Measurements from ENCODE around the gene GNB1. TPM values are rescaled to one million over a fixed set of nuclear protein-coding genes. Genes with fewer than 3 reads are reported as not detected.

GNB1 gene
- total and polyA plus RNA-seq, 9 of the 15 experiments (the other 6 are each of a cell fraction or from before 2014, with no cell fraction given): 34.3 to 388 (median 114) TPM

- TF ChIP-seq UBTF (IDR thresholded peaks at IDR 0.05; ENCODE audit: borderline replicate concordance in 1 of 2, low read depth in 2 of 2, low read length in 2 of 2) (peak; percentile 65 to 87; a peak in 3 of 4 replicates), MTA3 (IDR thresholded peaks at IDR 0.05; ENCODE audit: borderline replicate concordance) (peak; percentile 81), ZNF3 (CRISPR knock-in tag; IDR thresholded peaks at IDR 0.05) (no peak), TAF1 (IDR thresholded peaks at IDR 0.05; ENCODE audit: control insufficient read depth, extremely low read depth, insufficient read depth, low read length, severe bottlenecking) (peak; percentile 42), PPARD (CRISPR knock-in tag; IDR thresholded peaks at IDR 0.05) (no peak), CHD7 (IDR thresholded peaks at IDR 0.05; ENCODE audit: low read depth, low read length) (no peak), NFIC (IDR thresholded peaks at IDR 0.05) (peak; percentile 47), JUN (IDR thresholded peaks at IDR 0.05; ENCODE audit: borderline replicate concordance, low read depth, low read length) (no peak), JUN (CRISPR knock-in tag; IDR thresholded peaks at IDR 0.05; ENCODE audit: borderline replicate concordance) (peak; percentile 77; the same call in 1 of the 2 replicates), CHD4 (IDR thresholded peaks at IDR 0.05; ENCODE audit: insufficient read depth, insufficient replicate concordance, low read depth, low read length, poor library complexity, severe bottlenecking) (no peak), TEAD4 (IDR thresholded peaks at IDR 0.05; ENCODE audit: low read length) (no peak), TEAD4 (CRISPR knock-in tag; IDR thresholded peaks at IDR 0.05; ENCODE audit: borderline replicate concordance) (peak; percentile 72; the same call in 1 of the 2 replicates), KDM4B (IDR thresholded peaks at IDR 0.05; ENCODE audit: borderline replicate concordance in 2 of 2, low read depth in 1 of 2) (no peak), FIP1L1 (IDR thresholded peaks at IDR 0.05; ENCODE audit: low read depth, low read length, poor library complexity, severe bottlenecking) (peak; percentile 19)
These were observed 28.0 kb upstream of the GNB1 start, which contains the start of gene TMEM52 (continued) for GRCh38 chr1:1918901-1919303.
